WTC11 (cell line): Measurements from ENCODE around the gene KHDC1. TPM values are rescaled to one million over a fixed set of nuclear protein-coding genes. Genes with fewer than 3 reads are reported as not detected.
A peak's percentile ranks its signal among the peaks of the same experiment; 100 is the strongest.

Experiments used
- AFF4 ChIP-seq: sonication (generic); formaldehyde crosslinking; IDR thresholded peaks from 2 replicates; pipeline ENCODE4 v1.8.1; 2023; ENCODE audit warnings: mild to moderate bottlenecking, missing genetic modification reagents, borderline replicate concordance
- ATF2 ChIP-seq: sonication (generic); formaldehyde crosslinking; IDR thresholded peaks from 2 replicates; pipeline ENCODE4 v1.8.1; 2022; ENCODE audit warnings: low read depth, missing genetic modification reagents, borderline replicate concordance
- CDX4 ChIP-seq: fragments of 250-450 bp; sonication (Bioruptor Pico); IDR thresholded peaks from 2 replicates; pipeline ENCODE4 v1.9.0; 2021; ENCODE audit warnings: moderate library complexity, mild to moderate bottlenecking, inconsistent platforms, borderline replicate concordance
- CREB1 ChIP-seq: sonication (generic); formaldehyde crosslinking; IDR thresholded peaks from 2 replicates; pipeline ENCODE4 v1.8.0; 2023; ENCODE audit warnings: mild to moderate bottlenecking, missing genetic modification reagents
- E2F1 ChIP-seq: sonication (generic); formaldehyde crosslinking; IDR thresholded peaks from 2 replicates; pipeline ENCODE4 v1.8.0; 2022; ENCODE audit warnings: mild to moderate bottlenecking, missing genetic modification reagents
- EMX1 ChIP-seq: fragments of 250-450 bp; sonication (Bioruptor Pico); IDR thresholded peaks from 2 replicates; pipeline ENCODE4 v1.8.0; 2021; ENCODE audit warnings: mild to moderate bottlenecking
- ESRRA ChIP-seq: sonication (generic); formaldehyde crosslinking; IDR thresholded peaks from 2 replicates; pipeline ENCODE4 v1.8.1; 2022; ENCODE audit warnings: mild to moderate bottlenecking, missing genetic modification reagents, borderline replicate concordance
- ETV6 ChIP-seq: sonication (generic); formaldehyde crosslinking; IDR thresholded peaks from 2 replicates; pipeline ENCODE4 v1.8.1; 2022; ENCODE audit warnings: mild to moderate bottlenecking, missing genetic modification reagents
- FOXK1 ChIP-seq: sonication (generic); formaldehyde crosslinking; IDR thresholded peaks from 2 replicates; pipeline ENCODE4 v1.8.0; 2022; ENCODE audit warnings: mild to moderate bottlenecking, moderate library complexity, missing genetic modification reagents
- FOXP1 ChIP-seq: sonication (generic); formaldehyde crosslinking; IDR thresholded peaks from 2 replicates; pipeline ENCODE4 v1.8.0; 2022; ENCODE audit warnings: missing genetic modification reagents, mild to moderate bottlenecking, moderate library complexity, borderline replicate concordance
- GRHL2 ChIP-seq: fragments of 250-450 bp; sonication (Bioruptor Pico); IDR thresholded peaks from 2 replicates; pipeline ENCODE4 v1.8.0; 2022; ENCODE audit warnings: mild to moderate bottlenecking, moderate library complexity; ENCODE audit not compliant: insufficient replicate concordance, severe bottlenecking
- HMGXB4 ChIP-seq: sonication (generic); formaldehyde crosslinking; IDR thresholded peaks from 2 replicates; pipeline ENCODE4 v1.8.1; 2023; ENCODE audit warnings: mild to moderate bottlenecking, moderate library complexity, missing genetic modification reagents
- IRF2 ChIP-seq: sonication (generic); formaldehyde crosslinking; IDR thresholded peaks from 2 replicates; pipeline ENCODE4 v1.8.0; 2022; ENCODE audit warnings: low read depth, missing genetic modification reagents, borderline replicate concordance
- NR3C1 ChIP-seq: sonication (generic); formaldehyde crosslinking; conservative IDR thresholded peaks from 2 replicates; pipeline ENCODE4 v1.8.1; 2023; ENCODE audit warnings: low read depth, mild to moderate bottlenecking, missing genetic modification reagents
- PRRX2 ChIP-seq: fragments of 250-450 bp; sonication (Bioruptor Pico); IDR thresholded peaks from 2 replicates; pipeline ENCODE4 v1.8.0; 2021; ENCODE audit warnings: mild to moderate bottlenecking
- RELA ChIP-seq: sonication (generic); formaldehyde crosslinking; IDR thresholded peaks from 2 replicates; pipeline ENCODE4 v1.8.1; 2022; ENCODE audit warnings: missing genetic modification reagents, mild to moderate bottlenecking, borderline replicate concordance
- SOX15 ChIP-seq: fragments of 250-450 bp; sonication (Bioruptor Pico); IDR thresholded peaks from 2 replicates; pipeline ENCODE4 v1.9.0; 2021; ENCODE audit warnings: mild to moderate bottlenecking
- TCF7 ChIP-seq: sonication (generic); formaldehyde crosslinking; IDR thresholded peaks from 2 replicates; pipeline ENCODE4 v1.8.0; 2022; ENCODE audit warnings: mild to moderate bottlenecking, low read depth, missing genetic modification reagents, moderate library complexity
- USF1 ChIP-seq: sonication (generic); formaldehyde crosslinking; IDR thresholded peaks from 2 replicates; pipeline ENCODE4 v1.8.0; 2022; ENCODE audit warnings: mild to moderate bottlenecking, missing genetic modification reagents
- ZMAT4 ChIP-seq: fragments of 250-450 bp; sonication (Bioruptor Pico); IDR thresholded peaks from 2 replicates; pipeline ENCODE4 v1.9.0; 2021; ENCODE audit warnings: mild to moderate bottlenecking
- ZNF121 ChIP-seq: sonication (generic); formaldehyde crosslinking; IDR thresholded peaks from 2 replicates; pipeline ENCODE4 v1.8.0; 2023; ENCODE audit warnings: missing genetic modification reagents
- ZNF219 ChIP-seq: sonication (generic); formaldehyde crosslinking; IDR thresholded peaks from 2 replicates; pipeline ENCODE4 v1.8.0; 2023; ENCODE audit warnings: missing genetic modification reagents, mild to moderate bottlenecking, borderline replicate concordance
- ZNF232 ChIP-seq: sonication (generic); formaldehyde crosslinking; IDR thresholded peaks from 2 replicates; pipeline ENCODE4 v1.8.0; 2022; ENCODE audit warnings: mild to moderate bottlenecking, missing genetic modification reagents
- ZNF423 ChIP-seq: fragments of 250-450 bp; sonication (Bioruptor Pico); IDR thresholded peaks from 2 replicates; pipeline ENCODE4 v2.1.2; 2022; ENCODE audit warnings: mild to moderate bottlenecking, moderate library complexity
- ZNF425 ChIP-seq: fragments of 250-450 bp; sonication (Bioruptor Pico); conservative IDR thresholded peaks from 2 replicates; pipeline ENCODE4 v1.9.0; 2021; ENCODE audit warnings: mild to moderate bottlenecking
- ZNF671 ChIP-seq: fragments of 250-450 bp; sonication (Bioruptor Pico); IDR thresholded peaks from 2 replicates; pipeline ENCODE4 v1.8.0; 2021; ENCODE audit warnings: mild to moderate bottlenecking
- total RNA-seq: library from RNA; stranded (reverse); gene quantifications from 3 replicates; pipeline ENCODE4 v1.2.3, GENCODE V29; 2021

Gene KHDC1
- total RNA-seq, 1 experiment from 2014 or later = 8.9 TPM

GRCh38 chr6:73309785-73310502 lies 46.9 kb upstream of the KHDC1 start (continued):
- TF ChIP-seq ZNF425 (CRISPR knock-in tag) = no peak
- TF ChIP-seq SOX15 (CRISPR knock-in tag) = no peak
- no peak for TF ChIP-seq CDX4
- TF ChIP-seq GRHL2 (CRISPR knock-in tag) = no peak
- peak; percentile 56; the same call in 1 of the 2 replicates for TF ChIP-seq E2F1
- TF ChIP-seq ZMAT4 = no peak
- TF ChIP-seq ZNF671 (CRISPR knock-in tag) = no peak
- TF ChIP-seq ZNF121 (CRISPR knock-in tag) = no peak
- TF ChIP-seq IRF2 (CRISPR knock-in tag) = no peak
- 0 out of 2 replicates have a peak, but pooled peaks have one; percentile 25 for TF ChIP-seq ZNF232 (CRISPR knock-in tag)
- TF ChIP-seq FOXP1 (CRISPR knock-in tag) = peak; percentile 62; the same call in 1 of the 2 replicates
- 0 out of 2 replicates have a peak, but pooled peaks have one; percentile 65 for TF ChIP-seq TCF7 (CRISPR knock-in tag)
- TF ChIP-seq NR3C1 (CRISPR knock-in tag) = 0 out of 2 replicates have a peak, but pooled peaks have one; percentile 43
- 0 out of 2 replicates have a peak, but pooled peaks have one; percentile 47 for TF ChIP-seq ZNF219 (CRISPR knock-in tag)
- TF ChIP-seq EMX1 (CRISPR knock-in tag) = no peak
- no peak for TF ChIP-seq ATF2 (CRISPR knock-in tag)
- no peak; the same call in 1 of the 2 replicates for TF ChIP-seq ETV6 (CRISPR knock-in tag)
- no peak for TF ChIP-seq CREB1 (CRISPR knock-in tag)
- TF ChIP-seq ZNF423 (CRISPR knock-in tag) = peak; percentile 95
- TF ChIP-seq RELA = 0 out of 2 replicates have a peak, but pooled peaks have one; percentile 75
- TF ChIP-seq USF1 = peak; percentile 53; the same call in 1 of the 2 replicates
- TF ChIP-seq ESRRA = peak; percentile 56; the same call in 1 of the 2 replicates
- no peak for TF ChIP-seq PRRX2 (CRISPR knock-in tag)
- TF ChIP-seq HMGXB4 = peak; percentile 90
- peak; percentile 14; the same call in 1 of the 2 replicates for TF ChIP-seq FOXK1 (CRISPR knock-in tag)
- TF ChIP-seq AFF4 = no peak
